GM23338 (cell line): Measurements from ENCODE around the gene INPP5D. TPM values are rescaled to one million over a fixed set of nuclear protein-coding genes. Genes with fewer than 3 reads are reported as not detected.

Experiments
- ATAC-seq: fragments of 200-7000 bp; cut with Tn5 transposase; 3 replicates; pipeline ENCODE4 v1.9.1; 2020
- DNase-seq: peaks from one replicate; pipeline ENCODE4 v3.0.0-alpha.2; 2015; ENCODE audit warnings: low spot score
- H2AFZ ChIP-seq: fragments of 200-600 bp; sonication (generic); 2 replicates; pipeline ENCODE4 v1.8.0; 2016; ENCODE audit warnings: antibody characterized with exemption, mild to moderate bottlenecking, moderate library complexity
- H3F3A ChIP-seq: fragments of 200-600 bp; sonication (generic); replicated peaks from 2 replicates; pipeline ENCODE4 v1.8.0; 2017; ENCODE audit warnings: antibody characterized with exemption, mixed run types, low read depth
- H3K27ac ChIP-seq: fragments of 200-600 bp; sonication (generic); 2 replicates; pipeline ENCODE4 v1.6.1; 2016; ENCODE audit warnings: low read depth
- H3K27me3 ChIP-seq: fragments of 200-600 bp; sonication (generic); 2 replicates; pipeline ENCODE4 v1.8.0; 2016; ENCODE audit warnings: mild to moderate bottlenecking, mixed run types, moderate library complexity; ENCODE audit not compliant: insufficient read depth
- H3K36me3 ChIP-seq: fragments of 200-600 bp; sonication (generic); 2 replicates; pipeline ENCODE4 v1.8.0; 2016; ENCODE audit warnings: mild to moderate bottlenecking; ENCODE audit not compliant: insufficient read depth
- H3K4me1 ChIP-seq: fragments of 200-600 bp; sonication (generic); 2 replicates; pipeline ENCODE4 v1.8.0; 2016; ENCODE audit warnings: mild to moderate bottlenecking, moderate library complexity; ENCODE audit not compliant: insufficient read depth
- H3K4me2 ChIP-seq: fragments of 200-600 bp; sonication (generic); 2 replicates; pipeline ENCODE4 v1.7.1; 2017; ENCODE audit warnings: mixed run types
- H3K4me3 ChIP-seq: fragments of 200-600 bp; sonication (generic); 2 replicates; pipeline ENCODE4 v1.6.1; 2016; ENCODE audit warnings: mixed run types
- H3K79me2 ChIP-seq: fragments of 200-600 bp; sonication (generic); replicated peaks from 2 replicates; pipeline ENCODE4 v1.8.0; 2017; ENCODE audit warnings: mild to moderate bottlenecking; ENCODE audit not compliant: insufficient read depth
- H3K9me2 ChIP-seq: fragments of 200-600 bp; sonication (generic); 2 replicates; pipeline ENCODE4 v1.8.0; 2017; ENCODE audit not compliant: insufficient read depth
- H4K20me1 ChIP-seq: fragments of 200-600 bp; sonication (generic); replicated peaks from 2 replicates; pipeline ENCODE4 v1.8.0; 2017; ENCODE audit warnings: mild to moderate bottlenecking; ENCODE audit not compliant: insufficient read depth
- H3K27ac Mint-ChIP-seq: 2 replicates; pipeline ENCODE4 v1.8.0; 2020; ENCODE audit warnings: inconsistent platforms, mild to moderate bottlenecking, moderate library complexity, mixed read lengths
- H3K27me3 Mint-ChIP-seq: 3 replicates; pipeline ENCODE4 v1.8.0; 2022; ENCODE audit warnings: low read depth, mild to moderate bottlenecking, moderate library complexity, mixed read lengths, inconsistent platforms; ENCODE audit not compliant: insufficient read depth, poor library complexity
- H3K36me3 Mint-ChIP-seq: 3 replicates; pipeline ENCODE4 v1.8.0; 2021; ENCODE audit warnings: low read depth, mild to moderate bottlenecking, inconsistent platforms, moderate library complexity, mixed read lengths
- H3K4me1 Mint-ChIP-seq: 3 replicates; pipeline ENCODE4 v1.8.0; 2020; ENCODE audit warnings: mild to moderate bottlenecking, inconsistent platforms, mixed read lengths
- H3K4me3 Mint-ChIP-seq: 3 replicates; pipeline ENCODE4 v1.8.0; 2021; ENCODE audit warnings: moderate library complexity, mild to moderate bottlenecking, inconsistent platforms, mixed read lengths
- H3K9me3 Mint-ChIP-seq: 3 replicates; pipeline ENCODE4 v1.8.0; 2020; ENCODE audit warnings: moderate library complexity, mild to moderate bottlenecking, inconsistent platforms, mixed read lengths
- EZH2 ChIP-seq: fragments of 200-600 bp; sonication (generic); IDR thresholded peaks from one replicate; pipeline ENCODE4 v1.8.0; 2017; ENCODE audit warnings: antibody characterized with exemption, mild to moderate bottlenecking, low read depth; ENCODE audit not compliant: unreplicated experiment
- EZH2phosphoT487 ChIP-seq: fragments of 200-600 bp; sonication (generic); IDR thresholded peaks from one replicate; pipeline ENCODE4 v1.8.1; 2018; ENCODE audit warnings: antibody characterized with exemption; ENCODE audit not compliant: unreplicated experiment
- JUNB ChIP-seq: IDR thresholded peaks from one replicate; pipeline ENCODE4 v1.6.1; 2016; ENCODE audit warnings: antibody characterized with exemption; ENCODE audit not compliant: unreplicated experiment
- POLR2AphosphoS5 ChIP-seq: IDR thresholded peaks from 2 replicates; pipeline ENCODE4 v1.6.1; 2016; ENCODE audit warnings: antibody characterized with exemption, low read depth
- ZNF114 ChIP-seq: fragments of 250-450 bp; sonication (Bioruptor Pico); IDR thresholded peaks from 2 replicates; pipeline ENCODE4 v1.5.0; 2020; ENCODE audit warnings: mild to moderate bottlenecking, moderate library complexity
- polyA plus RNA-seq: library from polyadenylated mRNA; unstranded; fragments of >200 nt; fragmentation: Nextera tagmentation; extraction: Ambion mirVana; gene quantifications from 2 replicates; pipeline ENCODE4 v1.2.1, GENCODE V29; 2016
- total RNA-seq: library from RNA; depleted of rRNA; stranded (reverse); fragments of >200 nt; shearing (Covaris generic); gene quantifications from 2 replicates; pipeline ENCODE4 v1.2.3, GENCODE V29; 2014
- TF ChIP-seq, protein P1 (sequence below): IDR thresholded peaks from one replicate; pipeline ENCODE4 v1.6.1; 2018; ENCODE audit warnings: antibody characterized with exemption; ENCODE audit not compliant: unreplicated experiment
- TF ChIP-seq, protein P2 (sequence below), 2 experiments: fragments of 200-600 bp in 1 of 2; sonication (generic) in 1 of 2; conservative IDR thresholded peaks; 2 replicates each; pipeline versions ENCODE4 v1.5.1 to v1.6.1; 2016 to 2017; ENCODE audit warnings: antibody characterized with exemption in 2 of 2, low read depth in 2 of 2, mild to moderate bottlenecking in 2 of 2, moderate library complexity in 1 of 2
- TF ChIP-seq, protein P3 (sequence below): fragments of 250-450 bp; sonication (Bioruptor Pico); IDR thresholded peaks from 2 replicates; pipeline ENCODE4 v1.5.0; 2020; ENCODE audit warnings: mild to moderate bottlenecking, moderate library complexity

Gene INPP5D
- total and polyA plus RNA-seq, 2 experiments from 2014 or later = 6.6 to 8.3 TPM

DNA sequence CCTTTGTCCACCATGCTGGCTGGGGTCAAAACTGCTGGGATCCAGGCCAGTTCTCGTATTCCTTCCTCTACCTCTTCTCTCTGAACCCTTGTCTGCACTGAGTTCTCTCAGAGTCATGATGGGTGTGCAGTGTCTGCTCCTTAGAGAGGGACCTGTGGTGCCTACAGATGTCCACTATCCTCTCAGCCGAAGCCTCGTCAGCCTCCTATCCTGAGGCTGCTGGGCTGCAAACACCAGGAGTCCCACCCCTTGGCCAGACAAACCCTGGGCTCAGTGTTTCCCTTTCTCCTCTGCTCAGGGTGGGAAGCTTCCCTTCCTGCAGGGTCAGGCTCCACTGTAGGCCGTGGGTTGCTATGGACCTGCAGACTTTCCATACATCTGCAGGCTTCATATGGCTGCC lies 2.3 kb downstream of the INPP5D start:
- TF ChIP-seq JUNB (no peak), POLR2AphosphoS5 (no peak)
- TF ChIP-seq, protein P1, sequence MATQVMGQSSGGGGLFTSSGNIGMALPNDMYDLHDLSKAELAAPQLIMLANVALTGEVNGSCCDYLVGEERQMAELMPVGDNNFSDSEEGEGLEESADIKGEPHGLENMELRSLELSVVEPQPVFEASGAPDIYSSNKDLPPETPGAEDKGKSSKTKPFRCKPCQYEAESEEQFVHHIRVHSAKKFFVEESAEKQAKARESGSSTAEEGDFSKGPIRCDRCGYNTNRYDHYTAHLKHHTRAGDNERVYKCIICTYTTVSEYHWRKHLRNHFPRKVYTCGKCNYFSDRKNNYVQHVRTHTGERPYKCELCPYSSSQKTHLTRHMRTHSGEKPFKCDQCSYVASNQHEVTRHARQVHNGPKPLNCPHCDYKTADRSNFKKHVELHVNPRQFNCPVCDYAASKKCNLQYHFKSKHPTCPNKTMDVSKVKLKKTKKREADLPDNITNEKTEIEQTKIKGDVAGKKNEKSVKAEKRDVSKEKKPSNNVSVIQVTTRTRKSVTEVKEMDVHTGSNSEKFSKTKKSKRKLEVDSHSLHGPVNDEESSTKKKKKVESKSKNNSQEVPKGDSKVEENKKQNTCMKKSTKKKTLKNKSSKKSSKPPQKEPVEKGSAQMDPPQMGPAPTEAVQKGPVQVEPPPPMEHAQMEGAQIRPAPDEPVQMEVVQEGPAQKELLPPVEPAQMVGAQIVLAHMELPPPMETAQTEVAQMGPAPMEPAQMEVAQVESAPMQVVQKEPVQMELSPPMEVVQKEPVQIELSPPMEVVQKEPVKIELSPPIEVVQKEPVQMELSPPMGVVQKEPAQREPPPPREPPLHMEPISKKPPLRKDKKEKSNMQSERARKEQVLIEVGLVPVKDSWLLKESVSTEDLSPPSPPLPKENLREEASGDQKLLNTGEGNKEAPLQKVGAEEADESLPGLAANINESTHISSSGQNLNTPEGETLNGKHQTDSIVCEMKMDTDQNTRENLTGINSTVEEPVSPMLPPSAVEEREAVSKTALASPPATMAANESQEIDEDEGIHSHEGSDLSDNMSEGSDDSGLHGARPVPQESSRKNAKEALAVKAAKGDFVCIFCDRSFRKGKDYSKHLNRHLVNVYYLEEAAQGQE = no peak
- Mint-ChIP-seq H3K9me3 (no peaks in the 10 kb centered on the region), H3K27me3 (peaks cover 6% of the 10 kb centered on the region), H3K4me1 (peaks cover 22% of the 10 kb centered on the region), H3K27ac (no peak overlapping the region), H3K36me3 (no peaks in the 10 kb centered on the region), H3K4me3 (no peak overlapping the region)
- Histone ChIP-seq H3K27me3 (no peaks in the 10 kb centered on the region), H3K4me2 (no peak overlapping the region), H3F3A (no peaks in the 10 kb centered on the region), H3K79me2 (no peaks in the 10 kb centered on the region), H4K20me1 (no peaks in the 10 kb centered on the region), H3K36me3 (no peaks in the 10 kb centered on the region), H3K9me2 (no peaks in the 10 kb centered on the region), H3K4me1 (no peaks in the 10 kb centered on the region), H2AFZ (peak overlapping the region; percentile 52; the same call in 1 of the 2 replicates), H3K27ac (no peak overlapping the region), H3K4me3 (no peak overlapping the region)
- DNase-seq (no peak), ATAC-seq (no peak)

DNA sequence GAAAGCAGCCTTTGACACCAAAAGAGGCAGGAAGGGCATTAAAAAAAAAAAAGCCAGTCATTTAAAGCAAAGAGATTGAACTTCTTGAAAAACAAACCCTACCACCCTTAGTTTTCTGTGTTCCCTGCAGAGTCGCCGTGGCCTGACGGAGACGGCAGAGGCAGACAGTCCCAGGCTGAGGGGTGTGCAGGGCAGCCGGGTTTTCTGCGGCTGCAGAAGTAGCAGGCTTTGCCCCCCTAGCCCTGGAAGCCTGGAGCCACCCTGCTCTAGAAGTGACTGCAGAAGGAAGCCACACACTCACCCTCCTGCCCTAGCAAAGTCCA lies 2.8 kb downstream of the INPP5D start:
- Mint-ChIP-seq H3K36me3 (no peaks in the 10 kb centered on the region), H3K9me3 (no peaks in the 10 kb centered on the region), H3K4me3 (no peak overlapping the region), H3K27ac (no peak overlapping the region), H3K27me3 (peaks cover 6% of the 10 kb centered on the region), H3K4me1 (peaks cover 22% of the 10 kb centered on the region)
- Histone ChIP-seq H3K27me3 (no peaks in the 10 kb centered on the region), H3F3A (no peaks in the 10 kb centered on the region), H2AFZ (peak overlapping the region; percentile 66; the same call in 1 of the 2 replicates), H3K4me2 (no peak overlapping the region), H3K9me2 (no peaks in the 10 kb centered on the region), H3K79me2 (no peaks in the 10 kb centered on the region), H4K20me1 (no peaks in the 10 kb centered on the region), H3K27ac (no peak overlapping the region), H3K4me1 (no peaks in the 10 kb centered on the region), H3K36me3 (no peaks in the 10 kb centered on the region), H3K4me3 (no peak overlapping the region)
- no peak for DNase-seq
- no peak for TF ChIP-seq ZNF114 (CRISPR knock-in tag)
- no peak for TF ChIP-seq EZH2phosphoT487
- TF ChIP-seq EZH2 = no peak
- TF ChIP-seq, protein P2, sequence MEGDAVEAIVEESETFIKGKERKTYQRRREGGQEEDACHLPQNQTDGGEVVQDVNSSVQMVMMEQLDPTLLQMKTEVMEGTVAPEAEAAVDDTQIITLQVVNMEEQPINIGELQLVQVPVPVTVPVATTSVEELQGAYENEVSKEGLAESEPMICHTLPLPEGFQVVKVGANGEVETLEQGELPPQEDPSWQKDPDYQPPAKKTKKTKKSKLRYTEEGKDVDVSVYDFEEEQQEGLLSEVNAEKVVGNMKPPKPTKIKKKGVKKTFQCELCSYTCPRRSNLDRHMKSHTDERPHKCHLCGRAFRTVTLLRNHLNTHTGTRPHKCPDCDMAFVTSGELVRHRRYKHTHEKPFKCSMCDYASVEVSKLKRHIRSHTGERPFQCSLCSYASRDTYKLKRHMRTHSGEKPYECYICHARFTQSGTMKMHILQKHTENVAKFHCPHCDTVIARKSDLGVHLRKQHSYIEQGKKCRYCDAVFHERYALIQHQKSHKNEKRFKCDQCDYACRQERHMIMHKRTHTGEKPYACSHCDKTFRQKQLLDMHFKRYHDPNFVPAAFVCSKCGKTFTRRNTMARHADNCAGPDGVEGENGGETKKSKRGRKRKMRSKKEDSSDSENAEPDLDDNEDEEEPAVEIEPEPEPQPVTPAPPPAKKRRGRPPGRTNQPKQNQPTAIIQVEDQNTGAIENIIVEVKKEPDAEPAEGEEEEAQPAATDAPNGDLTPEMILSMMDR (conservative IDR thresholded peaks at IDR 0.05; ENCODE audit: low read depth in 2 of 2) = no peak
- TF ChIP-seq, protein P3, sequence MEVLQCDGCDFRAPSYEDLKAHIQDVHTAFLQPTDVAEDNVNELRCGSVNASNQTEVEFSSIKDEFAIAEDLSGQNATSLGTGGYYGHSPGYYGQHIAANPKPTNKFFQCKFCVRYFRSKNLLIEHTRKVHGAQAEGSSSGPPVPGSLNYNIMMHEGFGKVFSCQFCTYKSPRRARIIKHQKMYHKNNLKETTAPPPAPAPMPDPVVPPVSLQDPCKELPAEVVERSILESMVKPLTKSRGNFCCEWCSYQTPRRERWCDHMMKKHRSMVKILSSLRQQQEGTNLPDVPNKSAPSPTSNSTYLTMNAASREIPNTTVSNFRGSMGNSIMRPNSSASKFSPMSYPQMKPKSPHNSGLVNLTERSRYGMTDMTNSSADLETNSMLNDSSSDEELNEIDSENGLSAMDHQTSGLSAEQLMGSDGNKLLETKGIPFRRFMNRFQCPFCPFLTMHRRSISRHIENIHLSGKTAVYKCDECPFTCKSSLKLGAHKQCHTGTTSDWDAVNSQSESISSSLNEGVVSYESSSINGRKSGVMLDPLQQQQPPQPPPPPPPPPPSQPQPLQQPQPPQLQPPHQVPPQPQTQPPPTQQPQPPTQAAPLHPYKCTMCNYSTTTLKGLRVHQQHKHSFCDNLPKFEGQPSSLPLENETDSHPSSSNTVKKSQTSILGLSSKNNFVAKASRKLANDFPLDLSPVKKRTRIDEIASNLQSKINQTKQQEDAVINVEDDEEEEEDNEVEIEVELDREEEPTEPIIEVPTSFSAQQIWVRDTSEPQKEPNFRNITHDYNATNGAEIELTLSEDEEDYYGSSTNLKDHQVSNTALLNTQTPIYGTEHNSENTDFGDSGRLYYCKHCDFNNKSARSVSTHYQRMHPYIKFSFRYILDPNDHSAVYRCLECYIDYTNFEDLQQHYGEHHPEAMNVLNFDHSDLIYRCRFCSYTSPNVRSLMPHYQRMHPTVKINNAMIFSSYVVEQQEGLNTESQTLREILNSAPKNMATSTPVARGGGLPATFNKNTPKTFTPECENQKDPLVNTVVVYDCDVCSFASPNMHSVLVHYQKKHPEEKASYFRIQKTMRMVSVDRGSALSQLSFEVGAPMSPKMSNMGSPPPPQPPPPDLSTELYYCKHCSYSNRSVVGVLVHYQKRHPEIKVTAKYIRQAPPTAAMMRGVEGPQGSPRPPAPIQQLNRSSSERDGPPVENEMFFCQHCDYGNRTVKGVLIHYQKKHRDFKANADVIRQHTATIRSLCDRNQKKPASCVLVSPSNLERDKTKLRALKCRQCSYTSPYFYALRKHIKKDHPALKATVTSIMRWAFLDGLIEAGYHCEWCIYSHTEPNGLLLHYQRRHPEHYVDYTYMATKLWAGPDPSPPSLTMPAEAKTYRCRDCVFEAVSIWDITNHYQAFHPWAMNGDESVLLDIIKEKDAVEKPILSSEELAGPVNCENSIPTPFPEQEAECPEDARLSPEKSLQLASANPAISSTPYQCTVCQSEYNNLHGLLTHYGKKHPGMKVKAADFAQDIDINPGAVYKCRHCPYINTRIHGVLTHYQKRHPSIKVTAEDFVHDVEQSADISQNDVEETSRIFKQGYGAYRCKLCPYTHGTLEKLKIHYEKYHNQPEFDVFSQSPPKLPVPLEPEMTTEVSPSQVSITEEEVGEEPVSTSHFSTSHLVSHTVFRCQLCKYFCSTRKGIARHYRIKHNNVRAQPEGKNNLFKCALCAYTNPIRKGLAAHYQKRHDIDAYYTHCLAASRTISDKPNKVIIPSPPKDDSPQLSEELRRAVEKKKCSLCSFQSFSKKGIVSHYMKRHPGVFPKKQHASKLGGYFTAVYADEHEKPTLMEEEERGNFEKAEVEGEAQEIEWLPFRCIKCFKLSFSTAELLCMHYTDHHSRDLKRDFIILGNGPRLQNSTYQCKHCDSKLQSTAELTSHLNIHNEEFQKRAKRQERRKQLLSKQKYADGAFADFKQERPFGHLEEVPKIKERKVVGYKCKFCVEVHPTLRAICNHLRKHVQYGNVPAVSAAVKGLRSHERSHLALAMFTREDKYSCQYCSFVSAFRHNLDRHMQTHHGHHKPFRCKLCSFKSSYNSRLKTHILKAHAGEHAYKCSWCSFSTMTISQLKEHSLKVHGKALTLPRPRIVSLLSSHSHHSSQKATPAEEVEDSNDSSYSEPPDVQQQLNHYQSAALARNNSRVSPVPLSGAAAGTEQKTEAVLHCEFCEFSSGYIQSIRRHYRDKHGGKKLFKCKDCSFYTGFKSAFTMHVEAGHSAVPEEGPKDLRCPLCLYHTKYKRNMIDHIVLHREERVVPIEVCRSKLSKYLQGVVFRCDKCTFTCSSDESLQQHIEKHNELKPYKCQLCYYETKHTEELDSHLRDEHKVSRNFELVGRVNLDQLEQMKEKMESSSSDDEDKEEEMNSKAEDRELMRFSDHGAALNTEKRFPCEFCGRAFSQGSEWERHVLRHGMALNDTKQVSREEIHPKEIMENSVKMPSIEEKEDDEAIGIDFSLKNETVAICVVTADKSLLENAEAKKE (CRISPR knock-in tag) = no peak
- ATAC-seq = peak; percentile 17
